GM19240 (cell line): ENCODE measurements around the gene PCNX3.
A peak's percentile ranks its signal among the peaks of the same experiment; 100 is the strongest.

Source experiments
- DNase-seq: peaks from one replicate; pipeline ENCODE4 v3.0.0; 2011; ENCODE audit warnings: low spot score; ENCODE audit not compliant: insufficient read length

The PCNX3 gene

GRCh38 chr11:65580031-65580692 is 35.4 kb upstream of the PCNX3 start:
- no peak for DNase-seq

- no peak for DNase-seq
These were observed 34.8 kb upstream of the PCNX3 start for GRCh38 chr11:65580756-65581155.

- no peak for DNase-seq
These were observed 33.6 kb upstream of the PCNX3 start for GRCh38 chr11:65581928-65582327.

- DNase-seq, result no peak
These were observed 32.0 kb upstream of the PCNX3 start for GRCh38 chr11:65583589-65583988.

GRCh38 chr11:65584106-65584505 is 31.5 kb upstream of the PCNX3 start:
- no peak for DNase-seq

GRCh38 chr11:65584723-65585171 is 30.8 kb upstream of the PCNX3 start:
- DNase-seq, result no peak

GRCh38 chr11:65585396-65586246 is 30.0 kb upstream of the PCNX3 start:
- no peak for DNase-seq

- no peak for DNase-seq
These were observed 29.3 kb upstream of the PCNX3 start for GRCh38 chr11:65586247-65586630.

- no peak for DNase-seq
These were observed 28.9 kb upstream of the PCNX3 start for GRCh38 chr11:65586676-65587075.

- peak; percentile 100 for DNase-seq
These were observed 27.1 kb upstream of the PCNX3 start for GRCh38 chr11:65588199-65589054.

GRCh38 chr11:65589444-65590239 is 25.9 kb upstream of the PCNX3 start:
- DNase-seq, result peak; percentile 70

GRCh38 chr11:65590240-65590738 is 25.3 kb upstream of the PCNX3 start:
- no peak for DNase-seq

- no peak for DNase-seq
These were observed 23.4 kb upstream of the PCNX3 start for GRCh38 chr11:65591939-65592857.

GRCh38 chr11:65592858-65593517 is 22.6 kb upstream of the PCNX3 start:
- no peak for DNase-seq

GRCh38 chr11:65593518-65594414 is 21.8 kb upstream of the PCNX3 start:
- peak; percentile 77 for DNase-seq

- no peak for DNase-seq
These were observed 20.4 kb upstream of the PCNX3 start for GRCh38 chr11:65595131-65595530.

GRCh38 chr11:65595543-65596281 is 19.9 kb upstream of the PCNX3 start, which contains the start of gene KCNK7:
KCNK7 (minus strand) TSS chr11:65595800; CDS start chr11:65595772, 28 bp downstream.
- DNase-seq, result no peak
